GM12874 (cell line): ENCODE data around the gene PFKFB4.

Experiments
- TF ChIP-seq, protein P1 (sequence below): IDR thresholded peaks from 2 replicates; pipeline ENCODE4 v1.5.1; 2011; ENCODE audit warnings: low read depth, mild to moderate bottlenecking, control low read depth, low read length, moderate library complexity; ENCODE audit not compliant: insufficient read depth

The PFKFB4 gene

DNA sequence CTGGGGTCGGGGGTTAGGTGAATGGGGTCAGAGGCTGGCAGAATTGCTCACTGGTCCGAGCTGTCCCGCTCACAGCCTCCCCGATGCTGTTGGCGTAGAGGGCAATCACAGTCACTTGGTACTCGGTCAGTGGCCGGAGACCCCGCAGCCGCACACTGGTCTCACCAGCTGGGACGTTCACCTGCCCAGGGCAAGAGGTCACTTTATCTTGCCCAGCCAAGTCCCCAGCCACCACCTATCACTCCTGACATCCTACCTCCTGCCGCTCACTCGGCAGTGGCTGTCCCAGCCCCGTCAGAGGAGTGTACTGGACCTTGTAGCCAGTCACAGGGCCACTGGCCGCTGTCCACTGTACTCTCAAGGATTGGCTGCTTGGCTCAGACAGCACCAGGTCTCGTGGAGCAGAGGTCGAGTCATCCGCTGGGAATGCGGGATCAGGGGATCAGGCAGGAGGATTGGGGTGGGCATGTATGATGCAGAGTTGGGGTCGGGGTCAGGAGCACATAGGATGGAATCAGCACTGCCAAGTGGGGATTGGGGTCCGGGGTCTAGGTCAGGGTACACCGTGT lies 36.0 kb upstream of the PFKFB4 start:
- TF ChIP-seq, protein P1, sequence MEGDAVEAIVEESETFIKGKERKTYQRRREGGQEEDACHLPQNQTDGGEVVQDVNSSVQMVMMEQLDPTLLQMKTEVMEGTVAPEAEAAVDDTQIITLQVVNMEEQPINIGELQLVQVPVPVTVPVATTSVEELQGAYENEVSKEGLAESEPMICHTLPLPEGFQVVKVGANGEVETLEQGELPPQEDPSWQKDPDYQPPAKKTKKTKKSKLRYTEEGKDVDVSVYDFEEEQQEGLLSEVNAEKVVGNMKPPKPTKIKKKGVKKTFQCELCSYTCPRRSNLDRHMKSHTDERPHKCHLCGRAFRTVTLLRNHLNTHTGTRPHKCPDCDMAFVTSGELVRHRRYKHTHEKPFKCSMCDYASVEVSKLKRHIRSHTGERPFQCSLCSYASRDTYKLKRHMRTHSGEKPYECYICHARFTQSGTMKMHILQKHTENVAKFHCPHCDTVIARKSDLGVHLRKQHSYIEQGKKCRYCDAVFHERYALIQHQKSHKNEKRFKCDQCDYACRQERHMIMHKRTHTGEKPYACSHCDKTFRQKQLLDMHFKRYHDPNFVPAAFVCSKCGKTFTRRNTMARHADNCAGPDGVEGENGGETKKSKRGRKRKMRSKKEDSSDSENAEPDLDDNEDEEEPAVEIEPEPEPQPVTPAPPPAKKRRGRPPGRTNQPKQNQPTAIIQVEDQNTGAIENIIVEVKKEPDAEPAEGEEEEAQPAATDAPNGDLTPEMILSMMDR, result no peak

DNA sequence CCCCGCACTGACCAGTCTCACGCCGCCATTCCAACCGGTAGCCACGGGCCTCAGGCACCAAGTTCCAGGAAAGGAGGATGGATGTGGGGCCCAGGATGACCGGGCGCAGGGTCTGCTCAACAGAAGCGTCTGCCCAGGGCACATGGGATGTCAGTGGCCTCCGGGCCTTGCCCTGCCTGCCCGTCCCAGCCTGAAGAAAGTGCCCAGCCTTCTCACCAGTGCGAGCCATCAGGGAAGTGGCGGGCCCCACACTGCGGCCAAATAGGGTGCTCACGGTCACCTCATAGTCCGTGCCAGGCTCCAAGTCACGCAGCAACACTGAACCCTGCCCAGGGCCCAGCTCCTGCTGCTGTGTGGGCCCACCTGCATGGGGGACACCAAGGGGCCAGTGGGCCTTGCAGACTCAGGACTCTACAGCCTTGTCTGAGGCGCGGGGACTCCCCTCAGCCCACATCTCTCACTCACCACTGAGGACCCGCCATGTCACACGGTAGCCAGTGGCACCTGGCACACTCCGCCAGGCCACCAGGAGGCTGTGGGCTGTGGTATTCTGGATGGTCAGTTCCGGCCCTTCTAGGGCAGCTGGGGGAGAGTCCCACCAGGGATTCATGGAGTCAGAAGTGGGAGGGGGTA lies 35.4 kb upstream of the PFKFB4 start:
- TF ChIP-seq, protein P1, result no peak

DNA sequence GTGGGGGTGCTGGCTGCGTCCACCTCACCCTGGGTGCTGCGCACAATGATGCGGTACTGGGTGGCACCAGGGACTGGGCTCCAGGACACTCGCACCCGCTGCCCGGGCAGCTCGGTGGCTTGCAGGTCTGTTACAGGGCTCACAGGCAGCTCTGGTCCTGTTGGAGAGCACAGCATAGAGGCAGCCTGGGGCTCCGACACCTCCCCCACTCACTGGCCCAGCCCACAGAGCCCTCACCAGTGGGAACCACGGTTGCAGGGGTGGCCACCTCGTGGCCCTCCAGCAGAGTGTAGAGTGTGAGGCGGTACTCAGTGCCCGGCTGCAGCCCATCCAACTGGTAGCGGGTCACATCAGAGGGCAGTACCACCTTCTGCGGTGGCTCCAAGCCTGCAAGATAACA lies 34.8 kb upstream of the PFKFB4 start:
- TF ChIP-seq, protein P1, result no peak

DNA sequence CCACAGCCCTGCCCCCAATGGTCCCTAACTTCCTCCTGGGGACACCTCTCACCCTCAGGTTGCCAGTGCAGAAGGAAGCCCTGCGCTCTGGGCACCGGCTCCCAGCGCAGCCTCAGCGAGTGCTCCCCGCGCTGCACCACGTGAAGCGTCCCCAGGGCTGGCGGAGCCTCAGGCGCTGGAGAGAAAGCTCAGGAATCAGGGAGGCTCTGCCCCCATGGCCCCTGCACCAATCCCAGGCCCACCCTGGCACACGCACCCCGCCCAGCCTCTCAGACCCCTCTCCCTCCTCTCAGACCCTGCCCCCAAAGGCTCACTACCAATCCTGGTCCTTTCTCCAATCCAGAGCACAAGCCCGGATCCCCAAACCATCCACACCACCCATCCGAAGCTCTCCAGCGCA lies 31.6 kb upstream of the PFKFB4 start:
- TF ChIP-seq, protein P1, result no peak

DNA sequence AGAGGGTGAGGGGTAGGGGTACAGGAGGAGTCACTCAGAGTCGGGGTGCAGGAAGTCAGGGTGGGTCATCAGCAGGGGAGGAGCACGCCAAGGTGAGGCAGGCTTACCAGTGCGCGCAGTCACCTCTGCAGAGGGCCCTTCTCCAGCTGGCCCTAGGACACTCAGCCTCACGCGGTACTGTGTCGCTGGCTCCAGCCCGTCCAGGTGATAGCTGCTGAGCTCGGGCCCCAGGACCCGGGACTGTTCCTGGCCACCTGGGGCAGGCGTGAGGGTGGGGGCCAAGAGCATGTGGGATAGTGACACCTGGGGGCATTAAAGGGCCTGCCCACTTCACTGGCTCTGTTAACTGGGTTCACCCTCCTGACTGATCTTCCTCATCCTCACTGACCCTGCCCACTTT lies 31.1 kb upstream of the PFKFB4 start:
- TF ChIP-seq, protein P1, result no peak

DNA sequence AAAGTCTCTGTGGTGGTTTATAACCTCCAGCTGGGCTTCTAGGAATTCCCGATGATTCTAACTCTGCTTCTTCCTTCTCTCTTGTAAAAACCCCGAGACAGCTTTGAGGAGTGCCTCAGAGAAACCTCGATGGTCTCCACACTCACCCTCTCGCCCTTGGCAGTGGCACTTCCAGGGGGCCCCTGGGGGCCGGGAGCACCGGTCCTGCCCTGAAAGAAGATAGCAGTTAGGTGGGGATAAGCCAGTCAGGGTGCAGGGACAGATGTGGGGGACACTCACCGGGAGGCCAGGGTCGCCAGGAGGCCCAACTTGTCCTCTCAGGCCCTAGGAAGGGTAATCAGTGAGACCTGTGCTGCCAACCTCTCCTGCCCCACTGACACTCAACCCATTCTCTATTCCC lies 28.8 kb upstream of the PFKFB4 start:
- TF ChIP-seq, protein P1, result no peak

DNA sequence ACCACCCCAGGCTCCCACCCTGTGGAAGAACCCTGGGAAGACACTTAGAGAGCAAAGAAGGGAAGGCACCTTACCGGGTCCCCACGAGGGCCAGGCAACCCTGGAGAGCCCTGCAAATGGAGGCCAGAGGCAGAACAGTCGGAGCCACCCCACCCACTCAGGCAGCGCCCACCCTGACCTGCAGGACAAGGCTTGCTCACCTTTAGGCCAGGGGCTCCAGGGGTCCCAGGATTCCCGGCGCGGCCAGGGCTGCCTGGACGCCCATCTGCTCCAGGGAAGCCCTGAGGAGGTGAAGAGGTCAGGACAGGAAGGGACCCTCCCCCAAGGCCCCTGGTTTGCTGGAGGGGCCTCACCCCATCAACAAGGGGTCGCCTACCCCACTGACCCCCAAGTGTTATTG lies 28.2 kb upstream of the PFKFB4 start:
- TF ChIP-seq, protein P1, result no peak
